A549 (cell line): Measurements from ENCODE around the gene NCS1. TPM values are rescaled to one million over a fixed set of nuclear protein-coding genes. Genes with fewer than 3 reads are reported as not detected.

Experiments used
- ATAC-seq, 2 experiments: fragments of 200-7000 bp in 1 of 2; fragments of >200 bp in 1 of 2; cut with Nextera tagmentation in 1 of 2; cut with Tn5 transposase in 1 of 2; 3 replicates each; pipeline versions ENCODE4 v1.8.0 to v1.9.1; 2018 to 2020; ENCODE audit warnings: mild to moderate bottlenecking in 1 of 2, moderate library complexity in 1 of 2
- CTCF ChIA-PET: fragments of 300-600 bp; sonication (Branson Sonifier 250); formaldehyde crosslinking; extraction: SDS; loops from one replicate; lab custom pipeline; 2021; ENCODE audit warnings: antibody characterized with exemption, inconsistent platforms; lab: Yijun Ruan, JAX
- POLR2A ChIA-PET: fragments of 350-600 bp; formaldehyde crosslinking; extraction: SDS; loops from one replicate; lab custom pipeline; 2021; ENCODE audit warnings: antibody characterized with exemption, inconsistent platforms; lab: Yijun Ruan, JAX
- DNase-seq, 2 experiments: peaks; one replicate each; pipeline versions ENCODE4 v3.0.0 to v3.0.0-alpha.2; 2011 to 2016; ENCODE audit warnings: low read depth in 1 of 2, low spot score in 1 of 2
- FAIRE-seq: peaks from 2 replicates; lab custom pipeline; 2011; peaks lifted over from hg19 to GRCh38; lab: Jason Lieb, UNC
- H3K27ac ChIP-seq, 2 experiments: fragments of >200 bp; sonication (Bioruptor Twin); formaldehyde crosslinking; 3 replicates each; pipeline ENCODE4 v1.5.1; 2016 to 2017
- H3K4me1 ChIP-seq: fragments of >200 bp; sonication (Bioruptor Twin); formaldehyde crosslinking; 3 replicates; pipeline ENCODE4 v1.6.1; 2016
- H3K4me2 ChIP-seq: fragments of >200 bp; sonication (Bioruptor Twin); formaldehyde crosslinking; 3 replicates; pipeline ENCODE4 v1.6.1; 2016
- H3K4me3 ChIP-seq: fragments of >200 bp; sonication (Bioruptor Twin); formaldehyde crosslinking; 3 replicates; pipeline ENCODE4 v1.5.1; 2016
- H3K9me3 ChIP-seq: fragments of >200 bp; sonication (Bioruptor Twin); formaldehyde crosslinking; 3 replicates; pipeline ENCODE4 v1.6.1; 2016
- ATOH8 ChIP-seq: fragments of 250-450 bp; sonication (Bioruptor Pico); IDR thresholded peaks from 2 replicates; pipeline ENCODE4 v1.5.0; 2020; ENCODE audit warnings: low read depth, mild to moderate bottlenecking, moderate library complexity
- BCL3 ChIP-seq: fragments of >200 bp; sonication (Bioruptor Twin); formaldehyde crosslinking; IDR thresholded peaks from 3 replicates; pipeline ENCODE4 v1.6.1; 2016
- CBX2 ChIP-seq: fragments of 200-600 bp; sonication (generic); IDR thresholded peaks from 2 replicates; pipeline ENCODE4 v1.6.1; 2016; ENCODE audit warnings: low read depth, mild to moderate bottlenecking, borderline replicate concordance
- CBX8 ChIP-seq: fragments of 200-600 bp; sonication (generic); IDR thresholded peaks from 2 replicates; pipeline ENCODE4 v1.6.1; 2016
- CEBPB ChIP-seq, 2 experiments: fragments of >200 bp in 1 of 2; sonication (Bioruptor Twin) in 1 of 2; formaldehyde crosslinking in 1 of 2; IDR thresholded peaks; 2 replicates each; pipeline ENCODE4 v1.6.1; 2012 to 2016
- EHF ChIP-seq: fragments of 250-450 bp; sonication (Bioruptor Pico); IDR thresholded peaks from 2 replicates; pipeline ENCODE4 v1.5.0; 2020; ENCODE audit warnings: mild to moderate bottlenecking
- EHMT2 ChIP-seq: fragments of 200-600 bp; sonication (generic); IDR thresholded peaks from 2 replicates; pipeline ENCODE4 v1.6.1; 2016; ENCODE audit warnings: antibody characterized with exemption, low read depth, mild to moderate bottlenecking, moderate library complexity
- FOSL2 ChIP-seq, 2 experiments: fragments of 450-650 bp in 1 of 2; fragments of >200 bp in 1 of 2; sonication (Bioruptor Twin) in 1 of 2; formaldehyde crosslinking; IDR thresholded peaks; 2 replicates each; pipeline versions ENCODE4 v1.5.0 to v1.6.1; 2016 to 2020; ENCODE audit warnings: mild to moderate bottlenecking in 1 of 2, moderate library complexity in 1 of 2
- GATA3 ChIP-seq: IDR thresholded peaks from 2 replicates; pipeline ENCODE4 v1.6.1; 2012; ENCODE audit warnings: borderline replicate concordance
- HEYL ChIP-seq: fragments of 250-450 bp; sonication (Bioruptor Pico); IDR thresholded peaks from 2 replicates; pipeline ENCODE4 v1.8.0; 2021; ENCODE audit warnings: mild to moderate bottlenecking, moderate library complexity
- HMGXB4 ChIP-seq: fragments of 250-450 bp; sonication (Bioruptor Pico); IDR thresholded peaks from 2 replicates; pipeline ENCODE4 v1.5.0; 2021; ENCODE audit warnings: mild to moderate bottlenecking, moderate library complexity, borderline replicate concordance
- KDM5A ChIP-seq: fragments of 200-600 bp; sonication (generic); IDR thresholded peaks from 2 replicates; pipeline ENCODE4 v1.6.1; 2016; ENCODE audit warnings: antibody characterized with exemption, mild to moderate bottlenecking
- POLR2AphosphoS2 ChIP-seq: conservative IDR thresholded peaks from 2 replicates; pipeline ENCODE4 v1.6.1; 2012; ENCODE audit warnings: low read length, improper control_type of control experiment, inconsistent platforms
- RAD21 ChIP-seq, 2 experiments: fragments of >200 bp in 1 of 2; sonication (Bioruptor Twin) in 1 of 2; formaldehyde crosslinking in 1 of 2; IDR thresholded peaks in 1 of 2; conservative IDR thresholded peaks in 1 of 2; 2 replicates in 1 of 2; 3 replicates in 1 of 2; pipeline ENCODE4 v1.6.1; 2012 to 2018; ENCODE audit warnings: inconsistent platforms in 1 of 2
- RFX5 ChIP-seq: fragments of 450-650 bp; IDR thresholded peaks from 2 replicates; pipeline ENCODE4 v1.7.1; 2014; ENCODE audit warnings: antibody characterized with exemption, mild to moderate bottlenecking, moderate library complexity
- SREBF2 ChIP-seq: fragments of 450-650 bp; IDR thresholded peaks from 2 replicates; pipeline ENCODE4 v1.6.1; 2014; ENCODE audit warnings: mild to moderate bottlenecking, moderate library complexity
- TFCP2L1 ChIP-seq: fragments of 250-450 bp; sonication (Bioruptor Pico); IDR thresholded peaks from 2 replicates; pipeline ENCODE4 v1.5.0; 2021; ENCODE audit warnings: mild to moderate bottlenecking
- USF2 ChIP-seq: fragments of 450-650 bp; IDR thresholded peaks from 2 replicates; pipeline ENCODE4 v1.6.1; 2014; ENCODE audit warnings: antibody characterized with exemption
- ZC3H11A ChIP-seq: fragments of 450-650 bp; IDR thresholded peaks from 2 replicates; pipeline ENCODE4 v1.6.1; 2014; ENCODE audit warnings: antibody characterized with exemption, mild to moderate bottlenecking
- ZFP36 ChIP-seq: fragments of 450-650 bp; IDR thresholded peaks from 2 replicates; pipeline ENCODE4 v1.6.1; 2014; ENCODE audit warnings: borderline replicate concordance; ENCODE audit not compliant: partially characterized antibody
- ZNF302 ChIP-seq: fragments of 250-450 bp; sonication (Bioruptor Pico); IDR thresholded peaks from 2 replicates; pipeline ENCODE4 v1.9.0; 2021; ENCODE audit warnings: inconsistent platforms, mild to moderate bottlenecking, moderate library complexity
- WGBS: methylation state at CpG from one replicate; pipeline ENCODE4 v1.1.6; 2017; ENCODE audit errors: missing lambda C conversion rate; 5-methylcytosine and 5-hydroxymethylcytosine counted together
- polyA plus RNA-seq, 4 experiments: library from polyadenylated mRNA; depleted of rRNA in 3 of 4; stranded (reverse); fragments of >200 nt; fragmentation: RNase III in 1 of 4; extraction: RNeasy Plus Mini Kit Qiagen cat#74134 plus additional on column Dnase treatment in 1 of 4; gene quantifications; 2 replicates in 3 of 4; 3 replicates in 1 of 4; pipeline ENCODE4 v1.2.3, GENCODE V29; 2011 to 2017

Gene NCS1
- polyA plus RNA-seq, 2 of the 4 experiments (the other 2 are of a cell fraction): 17.9 to 21.9 TPM

GRCh38 chr9:130183133-130183762, 11.0 kb downstream of the NCS1 start:
- 11% methylated on average over 7 of the region's 7 CpGs for WGBS
- FAIRE-seq: no peak

GRCh38 chr9:130185017-130185416, 12.8 kb downstream of the NCS1 start:
- no peak for DNase-seq
- POLR2A ChIA-PET: no interaction called here
- WGBS: 94% methylated on average over 15 of the region's 15 CpGs
- H3K27ac ChIP-seq: peak overlapping the region in 1 of 2 experiments; percentile 88; a peak in 3 of 6 replicates
- CTCF ChIA-PET: interaction anchor here (1.0 to 2.3 kb wide), 4 partner anchors 9 to 78 kb away, joined by 3 to 7 read pairs (median 4); no protein-coding TSS in a partner anchor
- TF ChIP-seq TFCP2L1 (CRISPR knock-in tag) (no peak), RAD21 (conservative IDR thresholded peaks at IDR 0.05 in 1 of 2, IDR thresholded peaks at IDR 0.05 in 1 of 2) (no peak), ATOH8 (CRISPR knock-in tag) (no peak), ZFP36 (no peak), CEBPB (IDR thresholded peaks at IDR 0.05) (no peak), ZNF302 (no peak)
- TF ChIP-seq, all 56 proteins: peak for 0
- FAIRE-seq (no peak), ATAC-seq (no peak)
- peaks cover 48% of the 10 kb centered on the region for H3K4me1 ChIP-seq
- no peaks in the 10 kb centered on the region for H3K9me3 ChIP-seq
- no peak overlapping the region for H3K4me2 ChIP-seq
- H3K4me3 ChIP-seq: no peak overlapping the region

More at GRCh38 chr9:130183133-130183762, 11.0 kb downstream of the NCS1 start:
- no peak overlapping the region for H3K4me3 ChIP-seq
- POLR2A ChIA-PET: no interaction called here
- H3K27ac ChIP-seq: peak overlapping the region; percentile 69 to 82
- H3K4me2 ChIP-seq: peak overlapping the region; percentile 67
- H3K4me1 ChIP-seq: peaks cover 48% of the 10 kb centered on the region
- no peaks in the 10 kb centered on the region for H3K9me3 ChIP-seq
- peak; percentile 34 to 48 for DNase-seq
- TF ChIP-seq BCL3 (no peak), KDM5A (no peak), RFX5 (no peak), CBX8 (no peak), EHMT2 (no peak), EHF (CRISPR knock-in tag) (no peak), GATA3 (no peak), HMGXB4 (CRISPR knock-in tag) (no peak), SREBF2 (no peak), HEYL (CRISPR knock-in tag) (no peak), FOSL2 (IDR thresholded peaks at IDR 0.05) (no peak), FOSL2 (CRISPR knock-in tag; IDR thresholded peaks at IDR 0.05) (no peak), CBX2 (no peak), ZNF302 (no peak), USF2 (no peak), ZC3H11A (no peak), POLR2AphosphoS2 (no peak)
- peak; percentile 16 to 50; a peak in 4 of 6 replicates for ATAC-seq
- CTCF ChIA-PET: interaction anchor here (1.0 to 3.7 kb wide), 3 partner anchors 53 to 76 kb away, joined by 3 to 8 read pairs (median 3); no protein-coding TSS in a partner anchor
